ENCODE data around the gene AUTS2.

AUTS2 gene

DNA sequence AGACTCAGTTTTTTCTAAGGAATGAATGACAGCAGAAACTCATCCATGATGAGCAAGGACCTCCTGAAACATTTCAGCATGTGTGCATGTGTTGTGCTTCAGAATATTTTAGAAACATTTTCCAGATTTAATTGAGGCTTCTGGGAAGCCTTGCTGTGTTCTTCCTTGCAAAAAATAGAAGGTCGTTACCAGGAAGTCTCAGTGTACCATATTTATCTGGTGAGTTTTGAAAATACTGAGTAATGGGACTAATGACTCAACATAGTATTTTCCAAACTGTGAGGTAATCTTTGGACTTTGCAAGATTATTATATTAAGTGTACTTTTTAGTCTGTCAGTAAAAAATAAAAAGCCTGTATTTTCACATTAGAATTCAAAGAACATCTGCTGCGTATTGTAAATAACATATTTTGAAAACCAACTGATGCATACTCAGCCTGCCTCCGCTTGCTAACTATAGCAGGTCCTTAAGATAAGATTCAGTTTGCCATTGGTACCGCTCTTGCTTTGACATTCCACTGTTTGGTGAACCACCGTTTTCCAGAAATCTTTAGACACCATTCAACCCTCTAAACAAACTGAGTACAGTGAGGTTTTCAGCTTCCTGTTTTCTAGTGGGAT is 794.1 kb downstream of the AUTS2 start:
- TF ChIP-seq, protein P1, sequence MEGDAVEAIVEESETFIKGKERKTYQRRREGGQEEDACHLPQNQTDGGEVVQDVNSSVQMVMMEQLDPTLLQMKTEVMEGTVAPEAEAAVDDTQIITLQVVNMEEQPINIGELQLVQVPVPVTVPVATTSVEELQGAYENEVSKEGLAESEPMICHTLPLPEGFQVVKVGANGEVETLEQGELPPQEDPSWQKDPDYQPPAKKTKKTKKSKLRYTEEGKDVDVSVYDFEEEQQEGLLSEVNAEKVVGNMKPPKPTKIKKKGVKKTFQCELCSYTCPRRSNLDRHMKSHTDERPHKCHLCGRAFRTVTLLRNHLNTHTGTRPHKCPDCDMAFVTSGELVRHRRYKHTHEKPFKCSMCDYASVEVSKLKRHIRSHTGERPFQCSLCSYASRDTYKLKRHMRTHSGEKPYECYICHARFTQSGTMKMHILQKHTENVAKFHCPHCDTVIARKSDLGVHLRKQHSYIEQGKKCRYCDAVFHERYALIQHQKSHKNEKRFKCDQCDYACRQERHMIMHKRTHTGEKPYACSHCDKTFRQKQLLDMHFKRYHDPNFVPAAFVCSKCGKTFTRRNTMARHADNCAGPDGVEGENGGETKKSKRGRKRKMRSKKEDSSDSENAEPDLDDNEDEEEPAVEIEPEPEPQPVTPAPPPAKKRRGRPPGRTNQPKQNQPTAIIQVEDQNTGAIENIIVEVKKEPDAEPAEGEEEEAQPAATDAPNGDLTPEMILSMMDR (IDR thresholded peaks at IDR 0.05; ENCODE audit: low read length), result no peak
- TF ChIP-seq EZH2 (IDR thresholded peaks at IDR 0.05; ENCODE audit: borderline replicate concordance, low read length), result no peak
- Histone ChIP-seq H3K4me2 (ENCODE audit: low read length) (no peak overlapping the region), H3K9me3 (ENCODE audit: low read length) (no peaks in the 10 kb centered on the region), H3K9me2 (ENCODE audit: low read depth, low read length) (no peaks in the 10 kb centered on the region), H3K27ac (ENCODE audit: low read depth, low read length, poor library complexity, severe bottlenecking) (no peak overlapping the region), H3K9ac (ENCODE audit: low read length) (no peak overlapping the region), H3F3A (ENCODE audit: insufficient read depth, low read length) (no peaks in the 10 kb centered on the region), H3K27me3 (ENCODE audit: insufficient read depth, low read length) (no peaks in the 10 kb centered on the region), H3K36me3 (ENCODE audit: insufficient read depth, low read length) (peaks cover 5% of the 10 kb centered on the region; the same call in 1 of the 2 replicates), H4K20me1 (ENCODE audit: insufficient read depth, low read length) (no peaks in the 10 kb centered on the region), H3K4me1 (ENCODE audit: insufficient read depth, low read length, severe bottlenecking) (no peaks in the 10 kb centered on the region), H3K79me2 (ENCODE audit: insufficient read depth, low read length) (no peaks in the 10 kb centered on the region), H2AFZ (ENCODE audit: low read length) (no peak overlapping the region), H3K4me3 (ENCODE audit: low read depth, low read length, poor library complexity, severe bottlenecking) (no peak overlapping the region)

DNA sequence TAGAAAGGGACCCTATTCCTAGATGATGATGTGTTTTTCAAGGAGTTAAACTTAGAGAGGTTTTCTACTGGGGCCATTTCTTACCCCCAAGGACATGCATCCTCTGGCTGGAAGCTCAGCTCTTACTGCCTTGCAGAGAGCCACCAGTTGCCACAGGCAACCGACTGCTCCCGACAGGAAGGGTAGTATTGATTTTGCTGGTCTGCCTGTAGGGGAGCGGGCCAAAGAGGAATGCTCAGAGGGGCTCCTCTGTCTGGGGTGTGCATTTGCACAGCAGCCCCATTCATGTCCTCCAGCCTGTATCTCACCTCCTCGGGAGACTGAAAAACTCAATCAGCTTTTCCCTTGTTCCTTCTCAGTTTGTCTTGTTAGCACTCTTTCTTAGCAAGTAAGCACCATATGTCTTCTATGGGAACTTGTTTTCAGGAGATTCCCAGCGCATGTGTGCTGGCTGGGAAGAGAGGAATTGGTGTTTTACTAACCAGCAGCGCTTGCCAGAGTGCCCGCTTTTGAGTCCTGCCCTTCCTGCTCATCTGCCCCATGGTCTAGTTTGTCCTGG is 794.7 kb downstream of the AUTS2 start:
- no peak for TF ChIP-seq EZH2 (IDR thresholded peaks at IDR 0.05; ENCODE audit: borderline replicate concordance, low read length)
- TF ChIP-seq, protein P1 (IDR thresholded peaks at IDR 0.05; ENCODE audit: low read length), result no peak
- Histone ChIP-seq H3K27me3 (ENCODE audit: insufficient read depth, low read length) (no peaks in the 10 kb centered on the region), H4K20me1 (ENCODE audit: insufficient read depth, low read length) (no peaks in the 10 kb centered on the region), H3K9me2 (ENCODE audit: low read depth, low read length) (no peaks in the 10 kb centered on the region), H3K27ac (ENCODE audit: low read depth, low read length, poor library complexity, severe bottlenecking) (no peak overlapping the region), H3K79me2 (ENCODE audit: insufficient read depth, low read length) (no peaks in the 10 kb centered on the region), H3K9ac (ENCODE audit: low read length) (no peak overlapping the region), H3K4me2 (ENCODE audit: low read length) (no peak overlapping the region), H3K4me1 (ENCODE audit: insufficient read depth, low read length, severe bottlenecking) (no peaks in the 10 kb centered on the region), H3K9me3 (ENCODE audit: low read length) (no peaks in the 10 kb centered on the region), H2AFZ (ENCODE audit: low read length) (no peak overlapping the region), H3K36me3 (ENCODE audit: insufficient read depth, low read length) (peaks cover 5% of the 10 kb centered on the region; the same call in 1 of the 2 replicates), H3F3A (ENCODE audit: insufficient read depth, low read length) (no peaks in the 10 kb centered on the region), H3K4me3 (ENCODE audit: low read depth, low read length, poor library complexity, severe bottlenecking) (no peak overlapping the region)

GRCh38 chr7:70393956-70394355 is 795.7 kb downstream of the AUTS2 start:
- Histone ChIP-seq H4K20me1 (ENCODE audit: insufficient read depth, low read length) (no peaks in the 10 kb centered on the region), H3K79me2 (ENCODE audit: insufficient read depth, low read length) (no peaks in the 10 kb centered on the region), H2AFZ (ENCODE audit: low read length) (no peak overlapping the region), H3K4me3 (ENCODE audit: low read depth, low read length, poor library complexity, severe bottlenecking) (no peak overlapping the region), H3K9me2 (ENCODE audit: low read depth, low read length) (no peaks in the 10 kb centered on the region), H3K9me3 (ENCODE audit: low read length) (no peaks in the 10 kb centered on the region), H3K27ac (ENCODE audit: low read depth, low read length, poor library complexity, severe bottlenecking) (no peak overlapping the region), H3K27me3 (ENCODE audit: insufficient read depth, low read length) (no peaks in the 10 kb centered on the region), H3K4me2 (ENCODE audit: low read length) (no peak overlapping the region), H3K9ac (ENCODE audit: low read length) (no peak overlapping the region), H3K36me3 (ENCODE audit: insufficient read depth, low read length) (peaks cover 5% of the 10 kb centered on the region; the same call in 1 of the 2 replicates), H3K4me1 (ENCODE audit: insufficient read depth, low read length, severe bottlenecking) (no peaks in the 10 kb centered on the region), H3F3A (ENCODE audit: insufficient read depth, low read length) (no peaks in the 10 kb centered on the region)
- no peak for TF ChIP-seq EZH2 (IDR thresholded peaks at IDR 0.05; ENCODE audit: borderline replicate concordance, low read length)
- TF ChIP-seq, protein P1 (IDR thresholded peaks at IDR 0.05; ENCODE audit: low read length), result no peak

Measured in OCI-LY1 (cell line).